ENCODE results near the gene UST.
"Not testable (repeated sequence)": the region's sequence is repeated elsewhere in the genome, so short reads cannot be mapped to it uniquely, and the experiment has no call there.

UST gene

GRCh38 chr6:148736774-148737412, 9.9 kb upstream of the UST start:
- DNase-seq = no peak

GRCh38 chr6:148737806-148738205, 9.0 kb upstream of the UST start:
- DNase-seq = no peak

GRCh38 chr6:148738946-148739821, 7.6 kb upstream of the UST start:
- no peak for DNase-seq

GRCh38 chr6:148739822-148740128, 7.1 kb upstream of the UST start:
- no peak for DNase-seq

GRCh38 chr6:148743476-148743875, 3.4 kb upstream of the UST start:
- DNase-seq = no peak

GRCh38 chr6:148745926-148746325, 904 bp upstream of the UST start:
- no peak for DNase-seq

GRCh38 chr6:148747145-148747470, 278 bp downstream of the UST start:
- DNase-seq = no peak

GRCh38 chr6:148747471-148748165, 788 bp downstream of the UST start:
- peak; percentile 20 for DNase-seq

- no peak for DNase-seq
Observed at GRCh38 chr6:148749674-148750073, 2.8 kb downstream of the UST start.

GRCh38 chr6:148750838-148751792, 4.3 kb downstream of the UST start:
- no peak for DNase-seq

GRCh38 chr6:148751793-148752170, 5.0 kb downstream of the UST start:
- DNase-seq = no peak

GRCh38 chr6:148755379-148755778, 8.5 kb downstream of the UST start:
- not testable (repeated sequence) for DNase-seq

GRCh38 chr6:148757944-148758480, 11.2 kb downstream of the UST start:
- DNase-seq = no peak

- DNase-seq = peak; percentile 61
Observed at GRCh38 chr6:148758492-148758891, 11.7 kb downstream of the UST start.

- no peak for DNase-seq
Observed at GRCh38 chr6:148760258-148760534, 13.4 kb downstream of the UST start.

GRCh38 chr6:148760568-148761526, 14.0 kb downstream of the UST start:
- DNase-seq = peak; percentile 56

GRCh38 chr6:148761527-148762011, 14.7 kb downstream of the UST start:
- no peak for DNase-seq

- no peak for DNase-seq
Observed at GRCh38 chr6:148762231-148762630, 15.4 kb downstream of the UST start.

- DNase-seq = not testable (repeated sequence)
Observed at GRCh38 chr6:148764259-148765020, 17.6 kb downstream of the UST start.

- DNase-seq = no peak
Observed at GRCh38 chr6:148765898-148766808, 19.3 kb downstream of the UST start.
